HUDEP-2 (cell line): ENCODE results near the gene GSX1.

ENCODE experiments used
- DNase-seq, 76 experiments: peaks; one replicate each; lab custom pipeline; 2025; ENCODE audit not compliant: unreplicated experiment in 76 of 76; lab: John Stamatoyannopoulos, UW

Gene GSX1

GRCh38 chr13:27826379-27827353 lies 34.4 kb downstream of the GSX1 start:
- peak in 72 of 76 experiments; percentile 2 to 74 (median 50) for DNase-seq

GRCh38 chr13:27827646-27828045 lies 35.4 kb downstream of the GSX1 start:
- no peak for DNase-seq

GRCh38 chr13:27830010-27830409 lies 37.7 kb downstream of the GSX1 start:
- peak in 33 of 76 experiments; percentile 1 to 50 (median 17) for DNase-seq

- DNase-seq: no peak
Observed at GRCh38 chr13:27833206-27833605, 40.9 kb downstream of the GSX1 start.

GRCh38 chr13:27834095-27834494 lies 41.8 kb downstream of the GSX1 start:
- DNase-seq: no peak

GRCh38 chr13:27835799-27836198 lies 43.5 kb downstream of the GSX1 start:
- DNase-seq: no peak

- DNase-seq: no peak
Observed at GRCh38 chr13:27839809-27840467, 47.7 kb downstream of the GSX1 start.

GRCh38 chr13:27842571-27842970 lies 50.3 kb downstream of the GSX1 start:
- no peak for DNase-seq
